Stimulated activated CD4-positive, alpha-beta T cell treated with anti-CD3 and anti-CD28 coated beads, Interleukin-4, amount 100 ng/mL, for 48 hours (primary cell): Measurements from ENCODE around the gene MKRN3.
A peak's percentile ranks its signal among the peaks of the same experiment; 100 is the strongest.

Experiments
- DNase-seq, 2 donors: peaks; one replicate each; pipeline ENCODE4 v3.0.0-alpha.2; 2020; ENCODE audit warnings: low read depth in 2 of 2

The MKRN3 gene

GRCh38 chr15:23565395-23566070, at the start of gene MKRN3:
TSS of gene MKRN3 (plus strand) at chr15:23565674. CDS start at chr15:23565783, 109 bp downstream.
- peak in 1 of 2 donors; percentile 7 for DNase-seq

- no peak for DNase-seq
Measured at GRCh38 chr15:23516866-23517265, 48.6 kb upstream of the MKRN3 start.

- no peak for DNase-seq
Measured at GRCh38 chr15:23518104-23518503, 47.4 kb upstream of the MKRN3 start.

- DNase-seq = no peak
Measured at GRCh38 chr15:23524816-23525215, 40.7 kb upstream of the MKRN3 start.

GRCh38 chr15:23529891-23530290, 35.6 kb upstream of the MKRN3 start:
- no peak for DNase-seq

GRCh38 chr15:23532024-23532423, 33.5 kb upstream of the MKRN3 start:
- DNase-seq = no peak

- no peak for DNase-seq
Measured at GRCh38 chr15:23536659-23537058, 28.8 kb upstream of the MKRN3 start.

GRCh38 chr15:23538648-23539047, 26.8 kb upstream of the MKRN3 start:
- DNase-seq = no peak

- DNase-seq = no peak
Measured at GRCh38 chr15:23539892-23540291, 25.6 kb upstream of the MKRN3 start.

- no peak for DNase-seq
Measured at GRCh38 chr15:23546158-23546557, 19.3 kb upstream of the MKRN3 start.

GRCh38 chr15:23548071-23548470, 17.4 kb upstream of the MKRN3 start:
- DNase-seq = no peak

GRCh38 chr15:23561914-23562313, 3.6 kb upstream of the MKRN3 start:
- DNase-seq = no peak

GRCh38 chr15:23564821-23565394, 566 bp upstream of the MKRN3 start:
- DNase-seq = no peak

GRCh38 chr15:23566071-23566554, 639 bp downstream of the MKRN3 start:
- no peak for DNase-seq

GRCh38 chr15:23566651-23567050, 1.2 kb downstream of the MKRN3 start:
- no peak for DNase-seq

- DNase-seq = no peak
Measured at GRCh38 chr15:23567921-23568320, 2.4 kb downstream of the MKRN3 start.

- no peak for DNase-seq
Measured at GRCh38 chr15:23569151-23569925, 3.9 kb downstream of the MKRN3 start.

- no peak for DNase-seq
Measured at GRCh38 chr15:23570486-23570885, 5.0 kb downstream of the MKRN3 start.

GRCh38 chr15:23572844-23573243, 7.4 kb downstream of the MKRN3 start:
- no peak for DNase-seq

GRCh38 chr15:23574742-23575141, 9.3 kb downstream of the MKRN3 start:
- DNase-seq = no peak

GRCh38 chr15:23576061-23576460, 10.6 kb downstream of the MKRN3 start:
- DNase-seq = no peak

GRCh38 chr15:23578521-23579150, 13.2 kb downstream of the MKRN3 start:
- no peak for DNase-seq
